Psoas muscle (tissue), 8 donors: ENCODE measurements around the gene AP1M2. TPM values are rescaled to one million over a fixed set of nuclear protein-coding genes. Genes with fewer than 3 reads are reported as not detected.

Source experiments
- ATAC-seq, 4 donors: fragments of 200-7000 bp; cut with Tn5 transposase; one replicate each; pipeline ENCODE4 v1.9.1; 2020; ENCODE audit warnings: moderate library complexity in 3 of 4, mild to moderate bottlenecking in 2 of 4
- DNase-seq, 2 donors: peaks; one replicate each; pipeline ENCODE4 v3.0.0-alpha.2; 2020
- H3K27ac ChIP-seq: fragments of 200-600 bp; one replicate; pipeline ENCODE4 v1.8.0; 2022
- H3K27me3 ChIP-seq, 3 donors: fragments of 200-600 bp in 1 of 3; one replicate each; pipeline versions ENCODE4 v1.6.1 to v1.8.0; 2013 to 2022; ENCODE audit warnings: low read length in 2 of 3, mild to moderate bottlenecking in 2 of 3, moderate library complexity in 1 of 3; ENCODE audit not compliant: insufficient read depth in 3 of 3
- H3K36me3 ChIP-seq, 2 donors: fragments of 200-600 bp in 1 of 2; one replicate each; pipeline versions ENCODE4 v1.6.1 to v1.8.0; 2013 to 2022; ENCODE audit warnings: low read depth in 1 of 2, mild to moderate bottlenecking in 1 of 2, moderate library complexity in 1 of 2; ENCODE audit not compliant: insufficient read depth in 1 of 2
- H3K4me1 ChIP-seq: fragments of 200-600 bp; one replicate; pipeline ENCODE4 v1.8.0; 2022
- H3K4me3 ChIP-seq: fragments of 200-600 bp; one replicate; pipeline ENCODE4 v1.8.0; 2022; ENCODE audit warnings: mild to moderate bottlenecking
- H3K9me3 ChIP-seq: fragments of 200-600 bp; one replicate; pipeline ENCODE4 v1.8.0; 2022
- CTCF ChIP-seq: fragments of 200-600 bp; IDR thresholded peaks from one replicate; pipeline ENCODE4 v1.8.0; 2022; ENCODE audit warnings: antibody characterized with exemption
- WGBS, 3 donors: extraction: QIAGEN DNeasy Blood & Tissue Kit; methylation state at CpG; one replicate each; pipeline versions ENCODE4 v1.1.6 to v1.1.7; 2013; 5-methylcytosine and 5-hydroxymethylcytosine counted together
- intact Hi-C, 2 donors: fragments of 100-400 bp; cut with DNase I; formaldehyde crosslinking; loops; one replicate each; pipeline versions ENCODE4 v1.11.0 to v1.14.2; 2022
- polyA plus RNA-seq, 3 donors: library from polyadenylated mRNA; stranded (reverse); fragments of 200-250 nt; gene quantifications; one replicate each; pipeline ENCODE4 v1.2.3, GENCODE V29; 2013
- total RNA-seq, 4 donors: library from RNA; stranded (reverse); fragmentation: NEBNext Ultra II Directional in 2 of 4; extraction: Animal tissue kit (Norgen Biotek cat#: 25700) in 2 of 4; gene quantifications; one replicate each; pipeline versions ENCODE4 v1.2.1 to v1.2.4, GENCODE V29; 2021 to 2023
- donor health status: healthy with polysubstance abuse.
- donor health status: DM: no; HTN: no; CAD: no; lungs with moderate emphysema.
- donor health status: Bipolar disorder and iron deficiency.
- donor health status: healthy.
- donor health status: DM: yes; HTN: yes; CAD: no.
- donor health status: DM: no; HTN: no; CAD: no.
- donor health status: DM: no; HTN: no; CAD: no.
- donor health status: DM: yes; HTN: yes; CAD: no.

AP1M2 gene
- total and polyA plus RNA-seq, 7 donors: 0.13 TPM; not detected in 6

- intact Hi-C loops: no loop called here
- H3K4me3 ChIP-seq: no peak overlapping the region
- no peak for TF ChIP-seq CTCF
- WGBS, 3 donors: 77 to 85% (median 82%) methylated on average over 7 of the region's 7 CpGs
- H3K4me1 ChIP-seq: peaks cover 9% of the 10 kb centered on the region
- ATAC-seq (no peak), DNase-seq (no peak)
- no peak overlapping the region for H3K27ac ChIP-seq
- H3K27me3 ChIP-seq: no peaks in the 10 kb centered on the region
- H3K36me3 ChIP-seq: peaks cover 7 to 96% of the 10 kb centered on the region in 2 donors
- H3K9me3 ChIP-seq: no peaks in the 10 kb centered on the region
These were observed 37.4 kb downstream of the AP1M2 start for GRCh38 chr19:10549733-10550132.

- Histone ChIP-seq H3K27me3 (no peaks in the 10 kb centered on the region), H3K9me3 (no peaks in the 10 kb centered on the region), H3K27ac (no peak overlapping the region), H3K4me3 (no peak overlapping the region), H3K4me1 (peaks cover 11% of the 10 kb centered on the region), H3K36me3 (peaks cover 3 to 87% of the 10 kb centered on the region in 2 donors)
- ATAC-seq (no peak), DNase-seq (no peak)
- 95 to 97% (median 95%) methylated on average over 18 of the region's 18 CpGs for WGBS, 3 donors
- TF ChIP-seq CTCF: no peak
- intact Hi-C loops: no loop called here
These were observed 38.3 kb downstream of the AP1M2 start for GRCh38 chr19:10548746-10549276.

GRCh38 chr19:10546817-10547216 is 40.3 kb downstream of the AP1M2 start:
- Histone ChIP-seq H3K4me3 (no peak overlapping the region), H3K36me3 (peaks cover 0 to 67% of the 10 kb centered on the region in 2 donors), H3K27ac (no peak overlapping the region), H3K9me3 (no peaks in the 10 kb centered on the region), H3K27me3 (no peaks in the 10 kb centered on the region), H3K4me1 (peaks cover 11% of the 10 kb centered on the region)
- intact Hi-C loops: no loop called here
- ATAC-seq: no peak
- DNase-seq: no peak
- no peak for TF ChIP-seq CTCF
- 88 to 90% (median 89%) methylated on average over 17 of the region's 17 CpGs for WGBS, 3 donors

- H3K4me1 ChIP-seq: peaks cover 11% of the 10 kb centered on the region
- no peak for TF ChIP-seq CTCF
- peak in 1 of 4 donors; percentile 6 for ATAC-seq
- peaks cover 0 to 47% of the 10 kb centered on the region in 2 donors for H3K36me3 ChIP-seq
- no peaks in the 10 kb centered on the region for H3K9me3 ChIP-seq
- no peaks in the 10 kb centered on the region for H3K27me3 ChIP-seq
- no peak for DNase-seq
- H3K4me3 ChIP-seq: peak overlapping the region; percentile 81
- peak overlapping the region; percentile 85 for H3K27ac ChIP-seq
- intact Hi-C loops: loop anchor here in 1 of 2 donors (5.0 kb wide), 1 partner anchor 38 kb away; no protein-coding TSS in a partner anchor
- 46 to 59% (median 48%) methylated on average over 23 of the region's 23 CpGs for WGBS, 3 donors
These were observed 42.3 kb downstream of the AP1M2 start for GRCh38 chr19:10544753-10545251.
